Stimulated activated memory B cell treated with anti-CD40 and anti-IgM and Interleukin-4, amounts not matched to agents 10 μg/mL and 1 μg/mL and 100 μg/mL, for 72 hours (primary cell): ENCODE measurements around the gene CDK14.

Experiments
- ATAC-seq: fragments of 150-1000 bp; cut with Tn5 transposase; 2 replicates; pipeline ENCODE4 v1.10.0; 2021
- H3K27ac Mint-ChIP-seq: one replicate; pipeline ENCODE4 v1.8.0; 2022; ENCODE audit warnings: mild to moderate bottlenecking, mixed read lengths
- H3K27me3 Mint-ChIP-seq: one replicate; pipeline ENCODE4 v1.8.0; 2022; ENCODE audit warnings: mixed read lengths
- H3K36me3 Mint-ChIP-seq: one replicate; pipeline ENCODE4 v1.8.0; 2022; ENCODE audit warnings: mixed read lengths
- H3K4me1 Mint-ChIP-seq: one replicate; pipeline ENCODE4 v1.8.0; 2022; ENCODE audit warnings: mixed read lengths
- H3K4me3 Mint-ChIP-seq: one replicate; pipeline ENCODE4 v1.8.0; 2022; ENCODE audit warnings: mild to moderate bottlenecking, moderate library complexity, mixed read lengths
- H3K9me3 Mint-ChIP-seq: one replicate; pipeline ENCODE4 v1.8.0; 2022; ENCODE audit warnings: mixed read lengths

The CDK14 gene

DNA sequence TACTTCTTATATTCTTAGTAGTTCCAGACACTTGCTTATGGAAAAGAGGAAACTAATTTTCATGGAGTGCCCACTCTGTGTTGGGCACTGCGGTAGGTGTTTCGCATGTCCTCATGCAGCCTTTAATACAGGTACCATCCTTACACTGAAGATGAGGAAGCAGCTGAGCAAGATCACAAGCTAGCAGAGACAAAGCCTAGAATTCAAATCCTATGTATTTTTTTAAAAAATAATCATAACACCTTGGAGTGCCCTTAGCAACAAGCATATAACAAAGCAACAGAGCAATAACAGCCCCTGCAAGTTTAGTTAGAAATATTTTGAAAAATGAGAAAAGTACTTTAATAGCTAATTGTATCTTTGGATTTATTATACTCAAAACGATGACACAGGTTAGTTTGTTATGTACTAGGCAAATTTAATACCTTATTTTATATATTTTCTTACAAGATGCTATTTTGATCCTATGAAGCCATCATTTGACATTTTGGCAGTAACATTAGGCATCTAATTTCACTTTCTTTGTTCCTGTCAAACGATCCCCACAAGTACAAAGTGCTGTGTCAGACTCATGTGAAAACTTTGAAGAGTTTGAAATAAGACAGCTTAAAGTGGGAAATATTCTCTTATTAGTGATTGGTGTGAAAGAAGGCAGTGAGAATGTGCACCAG is 245.8 kb downstream of the CDK14 start:
- Mint-ChIP-seq H3K36me3 (peaks cover 19% of the 10 kb centered on the region), H3K4me1 (peaks cover 46% of the 10 kb centered on the region), H3K27ac (peak overlapping the region; percentile 41), H3K27me3 (no peaks in the 10 kb centered on the region), H3K4me3 (no peak overlapping the region), H3K9me3 (peaks cover 3% of the 10 kb centered on the region)
- ATAC-seq = no peak

- Mint-ChIP-seq H3K36me3 (peaks cover 17% of the 10 kb centered on the region), H3K27me3 (no peaks in the 10 kb centered on the region), H3K9me3 (peaks cover 3% of the 10 kb centered on the region), H3K4me3 (no peak overlapping the region), H3K27ac (peak overlapping the region; percentile 41), H3K4me1 (peaks cover 46% of the 10 kb centered on the region)
- ATAC-seq = no peak
Measured at GRCh38 chr7:90842430-90842788, 246.3 kb downstream of the CDK14 start.

DNA sequence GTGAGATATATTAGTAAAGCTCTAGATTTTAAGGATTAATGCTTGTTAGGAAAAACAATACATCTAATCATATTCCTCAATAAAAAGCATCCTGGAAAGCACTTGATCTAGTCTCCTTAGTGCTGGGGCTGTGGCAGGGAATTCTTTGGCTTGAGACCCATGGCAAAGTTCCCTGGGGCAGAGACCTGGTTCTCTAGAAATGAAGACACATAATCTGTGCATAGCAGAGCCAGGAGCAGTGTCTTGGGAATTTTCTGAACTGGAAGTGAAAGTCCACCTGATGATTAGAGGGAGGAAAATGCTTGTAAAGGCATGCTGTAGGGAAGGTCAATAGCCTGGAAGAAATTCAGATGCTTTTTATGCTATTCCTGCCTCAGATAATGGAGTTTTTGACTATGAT is 247.4 kb downstream of the CDK14 start:
- no peak overlapping the region for H3K4me3 Mint-ChIP-seq
- H3K27ac Mint-ChIP-seq = peak overlapping the region; percentile 27
- ATAC-seq = no peak

DNA sequence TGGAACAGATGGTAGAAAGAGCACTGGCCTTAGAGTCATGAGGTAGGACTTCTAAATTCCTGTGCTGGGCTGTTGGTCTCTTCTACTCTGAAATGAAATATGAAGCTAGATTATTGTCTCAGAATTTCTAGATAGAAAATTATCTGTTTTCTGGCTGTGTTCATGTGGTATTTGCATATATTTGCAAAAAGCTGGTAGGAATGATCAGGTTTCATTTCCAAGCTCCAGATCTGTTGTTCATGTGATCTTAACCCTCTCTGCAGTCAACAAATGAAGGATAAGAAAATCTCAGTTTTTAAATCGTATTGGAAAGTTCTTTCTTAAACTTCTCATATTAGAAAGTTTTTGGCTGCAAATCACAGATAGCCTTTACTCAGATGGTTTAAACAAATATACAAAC is 248.3 kb downstream of the CDK14 start:
- no peak overlapping the region for H3K4me3 Mint-ChIP-seq
- no peak overlapping the region for H3K27ac Mint-ChIP-seq
- peaks cover 49% of the 10 kb centered on the region for H3K4me1 Mint-ChIP-seq
- no peaks in the 10 kb centered on the region for H3K27me3 Mint-ChIP-seq
- peaks cover 12% of the 10 kb centered on the region for H3K36me3 Mint-ChIP-seq
- ATAC-seq = no peak
- no peaks in the 10 kb centered on the region for H3K9me3 Mint-ChIP-seq

More for the DNA sequence above, 247.4 kb downstream of the CDK14 start:
- H3K27me3 Mint-ChIP-seq = no peaks in the 10 kb centered on the region
- peaks cover 52% of the 10 kb centered on the region for H3K4me1 Mint-ChIP-seq
- no peaks in the 10 kb centered on the region for H3K9me3 Mint-ChIP-seq
- H3K36me3 Mint-ChIP-seq = peaks cover 12% of the 10 kb centered on the region

DNA sequence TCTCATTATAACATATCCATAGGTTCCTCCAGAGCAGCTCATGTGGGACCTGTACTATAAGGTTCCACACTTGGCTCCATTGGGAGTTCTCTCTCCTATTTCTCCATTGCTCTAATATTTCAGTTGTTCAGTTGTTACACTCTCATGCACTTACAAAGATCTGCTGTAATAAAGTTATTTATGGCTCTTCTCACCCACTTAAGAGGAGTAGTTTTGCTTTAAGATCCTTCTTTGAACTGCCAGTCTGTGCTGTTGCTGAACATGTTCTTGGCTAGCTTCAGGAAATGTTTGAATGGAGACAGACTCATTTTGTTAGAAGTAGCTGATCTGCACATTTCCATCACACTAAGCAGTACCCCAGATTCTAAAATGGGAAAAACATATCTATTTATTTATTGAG is 250.1 kb downstream of the CDK14 start:
- Mint-ChIP-seq H3K27me3 (no peaks in the 10 kb centered on the region), H3K27ac (peak overlapping the region; percentile 11), H3K9me3 (no peaks in the 10 kb centered on the region)

GRCh38 chr7:90850066-90850465 is 253.9 kb downstream of the CDK14 start:
- H3K4me3 Mint-ChIP-seq = no peak overlapping the region
- H3K36me3 Mint-ChIP-seq = peaks cover 23% of the 10 kb centered on the region
- no peaks in the 10 kb centered on the region for H3K27me3 Mint-ChIP-seq
- ATAC-seq = no peak
- H3K9me3 Mint-ChIP-seq = no peaks in the 10 kb centered on the region
- peaks cover 57% of the 10 kb centered on the region for H3K4me1 Mint-ChIP-seq
- peak overlapping the region; percentile 16 for H3K27ac Mint-ChIP-seq

More for the DNA sequence above, 250.1 kb downstream of the CDK14 start:
- Mint-ChIP-seq H3K4me3 (no peak overlapping the region), H3K36me3 (peaks cover 17% of the 10 kb centered on the region), H3K4me1 (peaks cover 53% of the 10 kb centered on the region)
- no peak for ATAC-seq

DNA sequence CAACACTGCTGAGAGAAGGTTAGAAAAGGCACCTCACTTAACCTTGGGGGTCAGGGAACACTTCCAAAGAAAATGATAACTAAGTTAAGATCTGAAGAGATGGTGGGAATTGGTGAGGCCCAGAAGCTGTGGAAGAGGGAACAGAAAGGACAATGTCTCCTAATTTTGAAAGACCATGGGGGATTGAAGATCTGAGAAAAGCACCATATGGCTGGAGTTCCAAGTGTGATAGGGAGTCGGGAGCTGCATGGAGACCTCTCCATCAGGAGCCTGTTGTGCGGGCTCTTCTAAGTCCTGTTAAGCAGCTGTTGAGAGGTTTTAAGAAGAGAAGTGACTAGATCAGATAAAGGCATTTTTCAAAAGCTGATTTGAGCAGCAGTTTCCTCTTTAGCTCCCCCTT is 254.3 kb downstream of the CDK14 start:
- H3K9me3 Mint-ChIP-seq = no peaks in the 10 kb centered on the region
- ATAC-seq = no peak
- no peak overlapping the region for H3K4me3 Mint-ChIP-seq
- H3K4me1 Mint-ChIP-seq = peaks cover 57% of the 10 kb centered on the region
- peaks cover 23% of the 10 kb centered on the region for H3K36me3 Mint-ChIP-seq
- peak overlapping the region; percentile 16 for H3K27ac Mint-ChIP-seq
- no peaks in the 10 kb centered on the region for H3K27me3 Mint-ChIP-seq

DNA sequence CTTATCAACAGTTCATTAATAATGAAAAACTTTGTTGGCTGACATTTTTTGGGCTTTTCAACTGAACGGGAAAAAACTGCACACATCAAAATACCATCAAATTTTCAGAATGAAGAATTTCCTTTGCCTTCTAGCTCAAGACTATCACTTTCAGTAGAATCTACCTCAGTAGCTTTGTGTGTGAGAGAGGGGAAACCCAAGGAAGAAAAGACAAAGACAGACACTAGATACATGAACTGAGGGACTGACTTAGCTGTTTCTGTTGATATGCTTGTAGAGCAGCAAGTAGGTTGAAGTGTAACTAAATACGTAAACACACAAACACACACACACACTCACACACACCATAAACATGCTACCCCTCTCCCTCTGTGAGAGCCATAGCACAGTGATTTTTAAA is 257.1 kb downstream of the CDK14 start:
- Mint-ChIP-seq H3K9me3 (no peaks in the 10 kb centered on the region), H3K27me3 (no peaks in the 10 kb centered on the region)

DNA sequence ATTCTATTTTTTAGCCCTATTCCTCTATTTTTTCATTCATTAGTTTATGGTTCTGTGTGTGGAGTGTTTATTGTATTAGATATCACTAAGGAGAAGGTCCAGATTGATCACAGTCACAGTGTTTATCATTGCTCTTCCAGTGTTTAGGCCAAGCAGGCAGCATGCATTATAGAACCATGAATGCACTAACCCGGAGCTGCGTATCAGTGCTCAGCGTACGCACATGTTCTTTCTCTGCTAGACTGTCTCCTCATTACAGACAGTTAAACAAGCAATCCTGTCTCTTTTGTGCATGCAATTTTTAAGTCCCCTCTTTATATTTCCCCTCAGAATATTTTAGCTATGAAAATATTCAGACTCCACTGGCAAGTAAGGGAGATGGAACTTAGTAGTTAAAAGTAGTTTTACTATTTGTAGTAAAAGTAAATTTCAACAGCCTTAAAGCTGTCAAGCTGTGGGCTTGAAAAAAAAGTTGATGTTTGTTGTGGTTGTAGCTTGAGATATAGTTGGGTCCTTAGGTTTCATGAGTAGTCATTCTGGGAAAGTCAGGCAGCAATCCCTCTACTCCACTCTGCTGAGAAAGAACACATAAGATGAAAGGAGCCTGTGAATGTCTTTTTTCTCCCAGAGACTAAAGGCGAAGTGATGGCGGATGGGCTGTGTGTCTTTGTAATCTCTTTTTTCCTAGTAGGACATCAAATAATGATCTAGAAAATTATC is 260.4 kb downstream of the CDK14 start:
- H3K36me3 Mint-ChIP-seq = peaks cover 14% of the 10 kb centered on the region
- H3K27me3 Mint-ChIP-seq = no peaks in the 10 kb centered on the region
- H3K27ac Mint-ChIP-seq = no peak overlapping the region
- peaks cover 49% of the 10 kb centered on the region for H3K4me1 Mint-ChIP-seq
- no peak for ATAC-seq
- no peak overlapping the region for H3K4me3 Mint-ChIP-seq
- H3K9me3 Mint-ChIP-seq = no peaks in the 10 kb centered on the region

More for the DNA sequence above, 257.1 kb downstream of the CDK14 start:
- peak overlapping the region; percentile 57 for H3K27ac Mint-ChIP-seq
- ATAC-seq = no peak
- H3K4me3 Mint-ChIP-seq = no peak overlapping the region
- H3K4me1 Mint-ChIP-seq = peaks cover 66% of the 10 kb centered on the region
- peaks cover 18% of the 10 kb centered on the region for H3K36me3 Mint-ChIP-seq

DNA sequence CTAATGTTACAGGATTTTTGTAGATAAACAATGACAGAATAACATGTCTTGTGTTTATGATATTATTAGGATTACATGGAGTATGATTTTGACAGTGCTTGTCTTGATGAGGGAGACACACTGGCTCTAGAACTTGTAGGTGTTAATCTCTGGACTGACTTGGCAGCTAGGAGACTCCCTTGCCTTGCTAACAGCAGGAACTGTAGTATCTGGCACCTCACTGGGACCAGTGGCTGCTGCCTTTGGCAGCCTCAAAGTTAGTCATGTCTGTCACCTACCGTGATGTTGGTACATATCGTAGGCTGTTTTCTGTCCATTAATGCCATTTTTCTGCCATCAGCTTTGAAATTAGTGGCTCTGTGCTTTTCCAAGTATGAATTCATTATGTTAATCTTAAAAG is 261.5 kb downstream of the CDK14 start:
- peak overlapping the region; percentile 51 for H3K27ac Mint-ChIP-seq
- peaks cover 49% of the 10 kb centered on the region for H3K4me1 Mint-ChIP-seq
- H3K4me3 Mint-ChIP-seq = no peak overlapping the region
- no peak for ATAC-seq
- no peaks in the 10 kb centered on the region for H3K9me3 Mint-ChIP-seq
- peaks cover 21% of the 10 kb centered on the region for H3K36me3 Mint-ChIP-seq
- H3K27me3 Mint-ChIP-seq = no peaks in the 10 kb centered on the region

GRCh38 chr7:90858546-90858945 is 262.4 kb downstream of the CDK14 start:
- no peaks in the 10 kb centered on the region for H3K9me3 Mint-ChIP-seq
- H3K4me3 Mint-ChIP-seq = no peak overlapping the region
- H3K4me1 Mint-ChIP-seq = peaks cover 41% of the 10 kb centered on the region
- H3K27me3 Mint-ChIP-seq = no peaks in the 10 kb centered on the region
- ATAC-seq = no peak
- H3K36me3 Mint-ChIP-seq = peaks cover 15% of the 10 kb centered on the region
- peak overlapping the region; percentile 51 for H3K27ac Mint-ChIP-seq

GRCh38 chr7:90859521-90859920 is 263.4 kb downstream of the CDK14 start:
- H3K27me3 Mint-ChIP-seq = no peaks in the 10 kb centered on the region
- no peak overlapping the region for H3K4me3 Mint-ChIP-seq
- no peak for ATAC-seq
- peaks cover 15% of the 10 kb centered on the region for H3K36me3 Mint-ChIP-seq
- H3K9me3 Mint-ChIP-seq = no peaks in the 10 kb centered on the region
- no peak overlapping the region for H3K27ac Mint-ChIP-seq
- peaks cover 33% of the 10 kb centered on the region for H3K4me1 Mint-ChIP-seq

- Mint-ChIP-seq H3K27me3 (no peaks in the 10 kb centered on the region), H3K9me3 (peaks cover 2% of the 10 kb centered on the region), H3K4me1 (no peaks in the 10 kb centered on the region), H3K36me3 (peaks cover 35% of the 10 kb centered on the region), H3K27ac (no peak overlapping the region), H3K4me3 (no peak overlapping the region)
- ATAC-seq = no peak
Measured at GRCh38 chr7:90864088-90864487, 268.0 kb downstream of the CDK14 start.

- ATAC-seq = no peak
- Mint-ChIP-seq H3K4me1 (peaks cover 7% of the 10 kb centered on the region), H3K4me3 (no peak overlapping the region), H3K36me3 (peaks cover 61% of the 10 kb centered on the region), H3K9me3 (peaks cover 3% of the 10 kb centered on the region), H3K27ac (no peak overlapping the region), H3K27me3 (no peaks in the 10 kb centered on the region)
Measured at GRCh38 chr7:90869335-90869734, 273.2 kb downstream of the CDK14 start.

DNA sequence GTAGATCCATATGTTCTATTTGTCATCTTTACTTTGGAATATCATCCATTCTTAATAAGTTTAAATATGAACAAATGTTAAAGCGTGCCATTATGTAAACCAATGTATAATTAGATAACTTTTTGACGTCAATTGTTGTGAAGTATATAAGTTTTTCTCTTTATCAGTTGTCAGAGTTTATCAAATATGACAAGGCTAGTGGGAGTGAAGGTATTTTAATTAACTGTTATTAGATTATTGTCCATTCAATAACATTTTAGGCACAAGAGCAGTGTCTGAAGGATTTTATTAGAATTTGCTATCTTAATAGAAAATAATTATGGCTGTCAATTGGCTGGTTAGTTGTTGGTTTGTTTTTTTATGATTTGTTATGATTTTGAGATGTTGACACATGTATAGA is 280.6 kb downstream of the CDK14 start:
- no peaks in the 10 kb centered on the region for H3K9me3 Mint-ChIP-seq
- no peaks in the 10 kb centered on the region for H3K27me3 Mint-ChIP-seq
- peaks cover 36% of the 10 kb centered on the region for H3K4me1 Mint-ChIP-seq
- H3K4me3 Mint-ChIP-seq = no peak overlapping the region
- peak overlapping the region; percentile 69 for H3K27ac Mint-ChIP-seq
- ATAC-seq = no peak
- peaks cover 64% of the 10 kb centered on the region for H3K36me3 Mint-ChIP-seq

- no peaks in the 10 kb centered on the region for H3K9me3 Mint-ChIP-seq
- peak overlapping the region; percentile 8 for H3K4me3 Mint-ChIP-seq
- peaks cover 41% of the 10 kb centered on the region for H3K4me1 Mint-ChIP-seq
- peak overlapping the region; percentile 69 for H3K27ac Mint-ChIP-seq
- no peaks in the 10 kb centered on the region for H3K27me3 Mint-ChIP-seq
- peaks cover 65% of the 10 kb centered on the region for H3K36me3 Mint-ChIP-seq
- peak; percentile 58 for ATAC-seq
Measured at GRCh38 chr7:90877201-90877600, 281.1 kb downstream of the CDK14 start.
